HG03354 (cell line): ENCODE data around the gene IL36B.
"Not testable (repeated sequence)": the region's sequence is repeated elsewhere in the genome, so short reads cannot be mapped to it uniquely, and the experiment has no call there.

Experiments used
- ATAC-seq: cut with Tn5 transposase; IDR thresholded peaks from one replicate; pipeline ENCODE4 v1.9.1; 2021; ENCODE audit warnings: mild to moderate bottlenecking; ENCODE audit not compliant: unreplicated experiment, poor library complexity, severe bottlenecking

The IL36B gene

DNA sequence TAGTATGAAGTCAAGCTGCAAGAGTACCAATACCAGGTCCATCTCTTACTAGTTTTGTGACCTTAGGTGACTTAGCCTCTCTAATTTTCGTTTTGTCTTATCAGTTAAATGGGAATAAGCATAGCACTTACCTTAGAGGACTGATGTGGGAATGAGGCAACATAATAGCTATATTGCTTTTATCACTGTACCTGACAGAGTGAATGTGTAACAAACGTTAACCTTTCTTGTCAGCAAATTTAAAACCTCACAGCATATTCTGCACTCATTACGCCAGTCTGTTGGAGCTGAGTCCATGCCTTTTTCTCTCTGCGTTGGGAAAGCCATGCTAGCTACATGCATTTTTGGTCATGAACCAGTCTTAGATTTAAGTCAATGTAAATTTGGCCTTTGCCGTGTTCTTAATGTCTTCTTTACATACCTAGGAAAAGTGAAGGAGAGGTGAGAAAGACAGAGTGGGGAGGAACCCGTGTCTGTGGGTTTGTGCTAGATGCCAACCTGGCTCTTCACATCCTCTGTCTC is at the start of gene IL36B:
IL36B (minus strand) TSS at position 472 of the 522 bp plus-strand sequence.
- no peak for ATAC-seq

DNA sequence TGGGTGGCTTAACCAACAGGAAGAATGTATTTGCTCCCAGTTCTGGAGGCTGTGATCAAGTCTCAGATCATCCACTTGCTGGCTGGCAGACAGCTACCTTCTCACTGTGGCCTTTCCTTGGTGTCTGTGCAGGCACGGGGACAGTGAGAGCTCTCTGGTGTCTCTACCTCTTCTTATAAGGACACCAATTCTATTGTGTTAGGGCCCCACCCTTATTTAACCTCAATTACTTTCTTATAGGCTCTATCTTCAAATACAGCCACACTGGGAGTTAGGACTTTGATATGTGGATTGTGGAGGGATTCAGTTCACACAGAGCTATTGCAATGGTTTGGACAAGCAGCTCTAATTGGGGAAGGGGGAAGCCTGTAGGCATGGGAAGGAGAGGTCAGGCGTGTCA is 49.5 kb upstream of the IL36B start:
- ATAC-seq = no peak

DNA sequence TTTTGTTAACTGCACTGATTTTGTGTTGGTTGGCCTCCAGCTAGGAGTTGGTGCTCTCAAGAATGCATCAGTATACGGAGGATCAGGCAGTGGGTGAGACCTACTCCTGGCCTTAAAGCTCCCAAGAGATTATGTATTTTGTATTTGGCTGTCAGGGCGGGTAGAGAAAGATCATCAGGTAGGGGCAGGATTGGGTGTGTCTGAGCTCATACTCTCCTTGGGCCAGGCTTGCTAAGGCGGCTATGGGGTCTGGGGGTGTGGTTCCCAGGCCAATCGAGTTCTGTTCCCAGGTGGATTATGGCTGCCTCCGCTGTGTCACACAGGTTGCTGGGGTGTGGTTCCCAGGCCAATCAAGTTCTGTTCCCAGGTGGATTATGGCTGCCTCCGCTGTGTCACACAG is 45.9 kb upstream of the IL36B start:
- no peak for ATAC-seq

DNA sequence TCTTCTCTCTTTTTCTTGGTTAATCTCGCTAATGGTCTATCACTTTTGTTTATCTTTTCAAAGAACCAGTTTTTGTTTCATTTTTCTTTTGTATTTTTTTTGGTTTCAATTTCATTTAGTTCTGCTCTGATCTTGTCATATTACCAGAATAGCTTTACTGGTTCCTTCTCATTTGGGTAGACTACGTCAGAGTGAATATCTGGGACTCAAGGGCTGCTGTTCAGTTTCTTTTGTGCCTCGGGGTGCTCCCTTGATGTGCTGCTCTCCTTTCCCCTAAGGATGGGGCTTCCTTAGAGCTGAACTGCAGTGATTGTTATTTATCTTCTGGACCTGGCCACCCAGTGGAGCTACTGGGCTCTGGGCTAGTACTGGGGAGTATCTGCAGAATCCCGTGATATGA is 45.4 kb upstream of the IL36B start:
- no peak for ATAC-seq

- not testable (repeated sequence) for ATAC-seq
These were observed 44.4 kb upstream of the IL36B start for GRCh38 chr2:113096842-113097618.

DNA sequence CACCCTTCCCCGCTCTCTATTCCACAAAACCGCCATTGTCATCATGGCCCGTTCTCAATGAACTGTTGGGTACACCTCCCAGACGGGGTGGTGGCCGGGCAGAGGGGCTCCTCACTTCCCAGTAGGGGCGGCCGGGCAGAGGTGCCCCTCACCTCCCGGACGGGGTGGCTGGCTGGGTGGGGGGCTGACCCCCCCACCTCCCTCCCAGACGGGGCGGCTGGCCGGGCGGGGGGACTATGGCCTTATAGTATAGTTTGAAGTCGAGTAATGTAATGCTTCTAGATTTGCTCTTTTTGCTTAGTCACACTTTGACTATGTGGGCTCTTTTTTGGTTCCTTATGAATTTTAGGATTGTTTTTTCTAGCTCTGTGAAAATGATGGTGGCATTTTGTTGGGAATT is 43.6 kb upstream of the IL36B start:
- not testable (repeated sequence) for ATAC-seq

DNA sequence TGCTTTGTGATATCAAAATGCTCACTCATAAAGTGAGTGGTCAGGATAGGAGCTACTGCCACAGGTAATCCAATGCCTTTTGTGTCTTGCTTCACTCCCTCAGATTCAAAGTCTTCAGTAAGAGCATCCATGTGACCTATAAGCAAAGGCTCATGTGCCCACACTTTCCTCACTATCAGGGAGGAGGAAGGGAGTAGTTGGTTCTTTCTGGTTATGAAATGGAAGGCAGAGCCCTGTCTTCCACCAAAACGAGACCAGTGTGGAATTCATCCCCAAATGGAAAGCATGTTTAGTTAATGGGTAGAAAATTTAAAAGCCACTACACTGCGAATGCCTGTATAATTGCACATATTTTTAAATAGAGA is 40.9 kb upstream of the IL36B start:
- no peak for ATAC-seq

DNA sequence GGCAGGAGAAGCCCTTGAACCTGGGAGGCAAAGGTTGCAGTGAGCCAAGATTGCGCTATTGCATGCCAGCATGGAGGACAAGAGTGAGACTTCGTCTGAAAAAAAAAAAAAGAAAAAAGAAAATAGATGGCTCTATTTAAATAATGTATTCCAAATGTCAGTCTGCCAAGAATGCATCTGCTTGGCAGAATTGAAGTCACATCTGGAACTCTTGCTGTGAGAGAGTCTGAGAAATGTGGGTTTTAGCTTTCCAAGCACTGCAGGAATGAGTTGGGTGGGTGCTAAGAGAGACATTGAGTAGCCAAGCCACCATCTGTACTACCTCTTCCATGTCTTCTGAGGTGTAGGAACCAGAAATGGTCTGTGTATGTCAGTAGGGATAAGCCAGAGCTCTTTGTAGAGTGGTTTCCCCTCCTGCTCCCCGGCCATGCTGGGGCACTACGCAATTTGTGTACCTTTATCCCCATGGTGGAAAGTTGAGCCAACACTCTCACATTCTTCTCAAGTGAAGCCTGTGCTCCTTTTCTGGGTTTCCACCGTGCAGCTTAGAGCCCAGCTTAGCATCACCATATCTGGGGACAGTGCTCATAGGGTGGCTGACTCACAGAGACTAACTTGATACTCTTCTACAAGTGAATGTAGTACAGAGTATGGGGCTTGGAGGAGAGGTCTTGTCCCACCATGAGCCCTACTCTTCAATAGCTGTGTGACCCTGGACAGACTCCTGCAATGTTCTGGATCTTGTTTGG is 40.4 kb upstream of the IL36B start:
- ATAC-seq = no peak

DNA sequence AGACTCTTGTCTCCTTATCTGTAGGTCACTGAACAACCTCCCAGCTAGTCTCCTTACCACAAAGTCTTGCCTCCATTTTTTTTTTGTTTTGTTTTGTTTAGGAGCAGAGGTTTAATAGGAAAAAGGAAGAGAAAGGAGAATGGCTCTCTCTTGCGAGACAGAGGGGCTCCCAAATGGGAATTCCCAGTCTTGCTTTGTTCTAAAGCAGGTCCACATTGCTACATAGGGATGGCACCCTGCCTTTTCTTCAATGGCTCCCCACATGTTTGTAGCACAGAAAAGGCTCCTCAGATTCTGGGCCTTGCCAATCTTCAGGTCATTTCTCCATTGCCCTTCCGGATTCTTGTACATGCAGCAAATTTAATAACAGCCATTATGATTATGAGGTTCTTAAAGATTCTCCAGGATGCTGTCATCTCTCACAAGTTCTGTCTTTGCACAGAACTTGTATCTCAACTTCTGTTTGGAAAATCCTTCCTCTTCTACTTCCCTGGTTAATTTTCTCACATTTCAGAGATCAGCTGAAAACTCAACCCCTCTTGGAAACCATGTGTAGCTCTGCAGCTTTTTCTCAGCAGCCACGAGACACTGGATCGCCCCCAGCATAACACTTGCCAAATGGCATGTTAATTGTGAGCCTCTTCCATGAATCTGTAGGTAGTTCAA is 38.7 kb upstream of the IL36B start:
- no peak for ATAC-seq

- no peak for ATAC-seq
These were observed 37.2 kb upstream of the IL36B start for GRCh38 chr2:113089916-113090315.

- no peak for ATAC-seq
These were observed 35.7 kb upstream of the IL36B start for GRCh38 chr2:113088213-113088992.

GRCh38 chr2:113085542-113085941 is 32.9 kb upstream of the IL36B start:
- ATAC-seq = no peak

DNA sequence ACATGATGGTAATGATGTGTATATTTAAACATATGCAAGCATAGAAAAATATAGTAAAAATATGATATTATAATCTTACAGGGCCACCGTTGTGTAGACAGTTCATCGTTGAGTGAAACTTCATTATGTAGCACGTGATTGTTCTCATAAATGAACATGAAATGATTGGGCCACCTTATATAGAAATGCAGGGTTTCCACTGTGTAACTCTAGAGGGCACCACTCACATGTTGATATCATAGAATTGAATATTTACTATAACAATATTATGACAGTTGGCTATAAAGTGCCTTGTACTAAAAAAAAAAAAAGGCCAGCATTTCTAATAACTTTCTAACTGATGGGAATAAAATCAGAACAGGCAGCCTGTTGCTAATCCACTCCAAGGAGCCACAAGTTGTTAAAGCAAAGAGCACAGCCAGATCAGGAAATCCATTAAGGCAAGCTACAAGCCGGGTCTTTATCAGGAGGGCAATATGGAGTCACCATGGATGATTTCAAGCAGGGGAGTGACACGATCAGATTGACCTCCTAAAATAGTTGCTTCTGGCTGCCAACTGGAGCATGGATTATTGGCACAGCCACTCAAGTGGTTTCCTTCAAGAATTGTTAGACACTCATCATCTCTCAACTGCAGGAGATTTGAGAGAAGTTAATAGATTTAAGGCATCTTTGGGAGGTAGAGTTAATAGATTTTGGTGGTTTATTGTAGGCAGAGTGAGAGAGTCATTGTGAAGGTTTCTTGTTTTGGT is 31.8 kb upstream of the IL36B start:
- no peak for ATAC-seq

DNA sequence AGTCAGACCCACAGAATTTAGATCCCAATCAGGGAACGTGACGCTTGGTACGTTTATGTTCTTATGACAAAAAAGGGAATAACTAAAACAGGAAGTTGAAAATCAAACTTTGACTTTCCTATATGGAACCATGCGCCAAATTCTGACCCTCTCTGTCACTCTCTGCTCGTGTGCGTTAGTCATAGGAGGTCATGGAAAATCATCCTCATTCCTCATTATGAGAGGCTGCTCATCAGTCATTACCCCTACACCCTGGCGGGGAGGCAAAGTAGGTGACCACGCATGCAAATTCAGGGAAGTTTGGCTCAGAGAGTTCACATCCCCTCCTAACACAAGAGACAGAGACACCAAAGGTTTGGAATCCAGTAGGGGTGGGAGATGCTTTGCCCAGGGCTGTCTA is 30.6 kb upstream of the IL36B start:
- no peak for ATAC-seq

GRCh38 chr2:113081488-113082210 is 29.0 kb upstream of the IL36B start:
- no peak for ATAC-seq

GRCh38 chr2:113080134-113080533 is 27.5 kb upstream of the IL36B start:
- ATAC-seq = peak; percentile 71

DNA sequence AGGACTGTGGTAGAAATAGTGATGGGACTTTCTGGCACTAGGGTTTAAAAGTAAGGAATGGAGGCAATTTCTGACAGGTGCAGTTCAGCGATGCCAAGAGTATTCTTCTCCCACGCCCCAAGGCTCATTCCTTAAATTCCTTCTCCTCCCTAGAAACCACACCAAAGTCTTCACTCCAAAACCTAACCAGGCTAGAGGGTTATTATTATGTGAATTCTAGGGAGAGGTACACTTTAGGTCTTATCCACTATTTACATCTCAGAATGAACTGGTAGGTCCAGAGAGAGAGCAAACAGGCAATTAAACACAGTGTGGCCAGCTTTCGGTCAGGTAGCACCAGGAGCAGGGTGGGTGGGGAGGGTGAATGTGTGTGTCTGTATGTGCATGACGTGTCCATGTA is 26.5 kb upstream of the IL36B start:
- no peak for ATAC-seq

GRCh38 chr2:113078350-113078839 is 25.7 kb upstream of the IL36B start:
- no peak for ATAC-seq
